ENCODE results near the gene MPP3. TPM values are rescaled to one million over a fixed set of nuclear protein-coding genes. Genes with fewer than 3 reads are reported as not detected.

Gene MPP3
- total RNA-seq, 1 experiment from 2014 or later: 6.9 TPM

DNA sequence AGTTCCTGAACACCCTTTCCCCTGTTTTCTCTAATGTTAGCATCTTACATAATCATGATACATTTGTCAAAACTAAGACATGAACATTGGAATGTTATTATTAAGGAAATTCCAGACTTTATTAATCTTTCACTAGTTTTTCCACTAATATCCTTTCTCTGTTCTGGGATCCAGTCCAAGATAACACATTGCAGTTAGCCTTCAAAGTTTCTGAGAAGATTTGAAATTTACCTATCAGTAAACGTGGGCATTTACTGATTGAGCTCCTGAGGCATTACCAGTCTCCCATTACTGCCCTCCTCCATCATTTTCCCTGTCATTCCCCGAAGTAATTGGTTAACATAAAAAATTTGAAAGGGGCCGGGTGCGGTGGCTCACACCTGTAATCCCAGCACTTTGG, 8.3 kb upstream of the MPP3 start:
- no peak for DNase-seq
- H3K27me3 ChIP-seq (ENCODE audit: insufficient read depth, low read length): no peaks in the 10 kb centered on the region

More for the DNA sequence above, 8.3 kb upstream of the MPP3 start:
- H3K4me2 ChIP-seq (ENCODE audit: insufficient read depth, insufficient read length, low read length): no peak overlapping the region
- H3K27ac ChIP-seq (ENCODE audit: insufficient read length, low read depth, low read length): no peak overlapping the region
- H3K79me1 ChIP-seq (ENCODE audit: insufficient read depth, low read depth, low read length, poor library complexity, severe bottlenecking): no peaks in the 10 kb centered on the region
- no peak overlapping the region for H3K9ac ChIP-seq (ENCODE audit: extremely low read depth, insufficient read length, low read length)
- Mint-ChIP-seq H3K27ac (no peak overlapping the region), H3K36me3 (ENCODE audit: insufficient read depth in 1 of 3, low read depth in 3 of 3) (no peaks in the 10 kb centered on the region), H3K4me3 (no peak overlapping the region; a peak in 1 of 5 replicates), H3K9me3 (no peaks in the 10 kb centered on the region), H3K4me1 (peaks cover 11 to 13% of the 10 kb centered on the region in 2 experiments), H3K27me3 (ENCODE audit: low read depth) (peaks cover 6% of the 10 kb centered on the region)
- no CpG with 5 or more reads among the region's 4 CpGs for WGBS (ENCODE audit: extremely low coverage, insufficient read length, low lambda C conversion rate)
- no peak overlapping the region for H3K4ac ChIP-seq (ENCODE audit: low read depth, low read length)
- H3K14ac ChIP-seq (ENCODE audit: insufficient read depth, low read length): no peak overlapping the region
- H4K91ac ChIP-seq (ENCODE audit: insufficient read length, low read depth, low read length): no peak overlapping the region
- no peaks in the 10 kb centered on the region for H3K23me2 ChIP-seq (ENCODE audit: insufficient read length, low read depth, low read length, poor library complexity, severe bottlenecking)
- H3K79me2 ChIP-seq (ENCODE audit: insufficient read depth, low read length): no peaks in the 10 kb centered on the region
- no peaks in the 10 kb centered on the region for H4K20me1 ChIP-seq (ENCODE audit: control insufficient read depth, insufficient read depth, insufficient read length)
- no peak overlapping the region for H3K23ac ChIP-seq (ENCODE audit: insufficient read length, low read depth, low read length)
- no peak overlapping the region for H3K18ac ChIP-seq (ENCODE audit: insufficient read length, low read depth, low read length)
- no peak overlapping the region for H2AK5ac ChIP-seq (ENCODE audit: insufficient read length, low read length)
- H3T11ph ChIP-seq (ENCODE audit: low read length): no peak overlapping the region
- H2BK5ac ChIP-seq (ENCODE audit: insufficient read length, low read length): no peak overlapping the region
- no peak overlapping the region for H4K8ac ChIP-seq (replicated peaks; ENCODE audit: insufficient read length, low read depth, low read length)
- no peaks in the 10 kb centered on the region for H3K9me3 ChIP-seq (ENCODE audit: control insufficient read depth, low read depth, low read length)
- H2BK15ac ChIP-seq (ENCODE audit: low read depth, low read length): no peak overlapping the region
- H4K5ac ChIP-seq (ENCODE audit: insufficient read length, low read depth, low read length): no peak overlapping the region
- H3K4me1 ChIP-seq (ENCODE audit: insufficient read depth, low read length): no peaks in the 10 kb centered on the region; the same call in 1 of the 2 replicates
- H2BK120ac ChIP-seq (ENCODE audit: low read depth, low read length, poor library complexity, severe bottlenecking): no peak overlapping the region
- no peak overlapping the region for H2BK12ac ChIP-seq (ENCODE audit: insufficient read length, low read depth, low read length)
- TF ChIP-seq, protein P1, sequence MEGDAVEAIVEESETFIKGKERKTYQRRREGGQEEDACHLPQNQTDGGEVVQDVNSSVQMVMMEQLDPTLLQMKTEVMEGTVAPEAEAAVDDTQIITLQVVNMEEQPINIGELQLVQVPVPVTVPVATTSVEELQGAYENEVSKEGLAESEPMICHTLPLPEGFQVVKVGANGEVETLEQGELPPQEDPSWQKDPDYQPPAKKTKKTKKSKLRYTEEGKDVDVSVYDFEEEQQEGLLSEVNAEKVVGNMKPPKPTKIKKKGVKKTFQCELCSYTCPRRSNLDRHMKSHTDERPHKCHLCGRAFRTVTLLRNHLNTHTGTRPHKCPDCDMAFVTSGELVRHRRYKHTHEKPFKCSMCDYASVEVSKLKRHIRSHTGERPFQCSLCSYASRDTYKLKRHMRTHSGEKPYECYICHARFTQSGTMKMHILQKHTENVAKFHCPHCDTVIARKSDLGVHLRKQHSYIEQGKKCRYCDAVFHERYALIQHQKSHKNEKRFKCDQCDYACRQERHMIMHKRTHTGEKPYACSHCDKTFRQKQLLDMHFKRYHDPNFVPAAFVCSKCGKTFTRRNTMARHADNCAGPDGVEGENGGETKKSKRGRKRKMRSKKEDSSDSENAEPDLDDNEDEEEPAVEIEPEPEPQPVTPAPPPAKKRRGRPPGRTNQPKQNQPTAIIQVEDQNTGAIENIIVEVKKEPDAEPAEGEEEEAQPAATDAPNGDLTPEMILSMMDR (conservative IDR thresholded peaks at IDR 0.05): no peak
- H3K56ac ChIP-seq (ENCODE audit: insufficient read length, low read depth, low read length): no peak overlapping the region
- H2AFZ ChIP-seq (ENCODE audit: low read length): no peak overlapping the region
- H2BK20ac ChIP-seq (ENCODE audit: low read depth, low read length, poor library complexity, severe bottlenecking): no peak overlapping the region

Measured in H9 (cell line).